KBM-7 (cell line): ENCODE measurements around the gene TMEM106C.
A peak's percentile ranks its signal among the peaks of the same experiment; 100 is the strongest.
"Not testable (repeated sequence)": the region's sequence is repeated elsewhere in the genome, so short reads cannot be mapped to it uniquely, and the experiment has no call there.

Experiments
- DNase-seq: peaks from one replicate; pipeline ENCODE4 v3.0.0-alpha.2; 2015
- in situ Hi-C: fragments of 300-500 bp; cut with MboI; formaldehyde crosslinking; loops from 2 replicates; pipeline ENCODE4 v1.14.3; 2020; ENCODE audit warnings: low sequenced_read_pairs, low pct_unique_long_range_greater_than_20kb, mixed read lengths

TMEM106C gene

DNA sequence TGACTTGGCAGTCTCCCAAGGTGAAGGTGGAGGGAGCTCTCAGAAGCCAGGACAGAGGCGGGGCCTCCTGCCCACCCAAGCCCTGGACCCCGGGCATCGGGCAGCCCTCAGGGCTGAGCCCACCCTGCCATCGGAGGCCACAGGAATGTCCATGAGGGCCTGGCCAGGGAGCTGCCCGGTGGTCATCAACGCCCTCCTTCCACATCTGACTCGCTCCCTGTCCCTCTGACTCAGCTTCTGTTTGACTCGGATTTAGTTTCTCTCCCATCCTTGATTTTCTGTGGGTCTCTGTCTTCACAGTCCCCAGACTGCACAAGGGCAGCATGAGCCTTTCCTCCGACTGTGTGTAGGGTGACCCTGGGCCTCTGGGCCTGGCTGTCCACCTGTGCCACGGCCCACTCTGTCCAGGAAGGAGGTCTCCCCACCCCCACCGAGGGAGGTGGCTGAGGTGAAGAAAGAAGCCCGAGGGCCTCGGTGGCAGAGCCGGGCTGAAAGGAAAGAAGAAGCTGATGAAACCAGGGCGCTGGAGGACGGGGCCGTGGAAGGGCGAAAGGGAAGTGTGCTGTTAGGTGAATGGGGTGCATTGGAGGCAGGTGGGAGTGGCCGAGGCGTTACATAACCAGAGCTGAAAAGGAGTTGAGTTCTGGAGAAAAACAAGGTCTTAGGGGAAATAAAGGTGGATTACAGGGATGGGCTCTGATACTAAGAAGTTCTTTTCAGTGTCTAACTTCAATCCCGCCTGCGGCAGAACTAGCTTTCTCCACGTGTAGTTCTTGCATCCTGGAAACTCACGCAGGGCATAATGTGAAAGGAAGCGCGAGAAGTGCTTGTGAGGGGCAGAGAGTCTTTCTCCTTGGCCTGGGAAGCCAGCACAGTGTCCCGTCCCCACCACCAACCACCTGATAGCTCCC is 16.7 kb upstream of the TMEM106C start:
- in situ Hi-C loops: no loop called here
- peak; percentile 54 for DNase-seq

DNA sequence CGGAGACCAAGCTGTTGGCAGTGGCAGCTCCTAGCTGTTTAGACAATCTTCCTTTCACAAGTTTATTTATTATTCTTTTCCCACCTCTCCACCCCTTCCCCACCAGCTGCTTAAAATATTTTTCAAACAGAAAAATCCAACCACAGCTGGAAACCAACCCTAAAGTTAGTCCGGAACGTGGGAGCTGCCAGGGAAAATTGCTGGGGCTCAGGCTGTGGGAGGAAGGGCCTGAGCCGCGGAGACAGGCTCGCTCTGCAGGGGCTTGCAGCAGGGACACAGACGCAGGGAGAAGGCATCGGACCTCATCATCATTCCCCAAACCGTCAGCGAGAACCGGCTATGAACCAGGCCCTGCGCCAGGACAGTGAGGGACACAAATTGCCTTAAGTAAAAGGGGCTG is 16.1 kb upstream of the TMEM106C start:
- in situ Hi-C loops: no loop called here
- no peak for DNase-seq

GRCh38 chr12:47949441-47950341 is 13.7 kb upstream of the TMEM106C start:
- peak; percentile 81 for DNase-seq
- in situ Hi-C loops: no loop called here

GRCh38 chr12:47950856-47951468 is 12.4 kb upstream of the TMEM106C start:
- in situ Hi-C loops: no loop called here
- DNase-seq: no peak

DNA sequence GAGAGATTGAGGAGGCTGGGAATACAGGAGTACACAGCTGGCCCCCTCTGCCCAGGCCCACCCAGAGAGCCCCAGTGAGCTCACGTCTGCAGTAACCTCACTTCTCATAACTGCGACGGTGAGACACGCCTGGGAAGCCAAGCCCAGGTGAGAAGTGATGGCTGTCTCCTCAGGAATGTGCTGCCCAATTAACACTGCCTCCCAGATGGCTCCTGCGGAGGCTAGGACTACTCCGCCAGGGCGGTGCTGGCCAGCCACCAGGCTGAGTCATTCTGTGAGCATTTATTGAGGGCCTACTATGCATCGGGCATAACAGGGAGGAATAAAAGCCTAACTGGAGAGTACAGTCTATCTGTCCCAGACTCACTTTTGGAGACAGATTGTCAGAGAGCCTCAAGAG is 9.3 kb upstream of the TMEM106C start:
- in situ Hi-C loops: no loop called here
- no peak for DNase-seq

GRCh38 chr12:47954467-47955045 is 8.8 kb upstream of the TMEM106C start:
- in situ Hi-C loops: no loop called here
- DNase-seq: no peak

- in situ Hi-C loops: no loop called here
- DNase-seq: no peak
These were observed 8.3 kb upstream of the TMEM106C start for GRCh38 chr12:47955059-47955458.

DNA sequence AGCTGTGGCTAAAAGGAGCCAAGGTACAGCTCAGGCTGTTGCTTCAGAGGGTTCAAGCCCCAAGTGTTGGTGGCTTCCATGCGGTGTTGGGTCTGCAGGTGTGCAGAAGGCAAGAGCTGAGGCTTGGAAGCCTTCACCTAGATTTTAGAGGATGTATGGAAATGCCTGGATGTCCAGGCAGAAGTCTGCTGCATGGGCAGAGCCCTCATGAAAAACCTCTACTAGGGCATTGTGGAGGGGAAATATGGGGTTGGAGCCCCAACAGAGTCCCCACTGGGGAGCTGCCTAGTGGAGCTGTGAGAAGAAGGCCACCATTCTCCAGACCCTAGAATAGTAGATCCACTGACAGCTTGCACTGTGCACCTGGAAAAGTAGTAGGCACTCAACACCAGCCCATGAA is 5.7 kb upstream of the TMEM106C start:
- in situ Hi-C loops: not testable (repeated sequence)

DNA sequence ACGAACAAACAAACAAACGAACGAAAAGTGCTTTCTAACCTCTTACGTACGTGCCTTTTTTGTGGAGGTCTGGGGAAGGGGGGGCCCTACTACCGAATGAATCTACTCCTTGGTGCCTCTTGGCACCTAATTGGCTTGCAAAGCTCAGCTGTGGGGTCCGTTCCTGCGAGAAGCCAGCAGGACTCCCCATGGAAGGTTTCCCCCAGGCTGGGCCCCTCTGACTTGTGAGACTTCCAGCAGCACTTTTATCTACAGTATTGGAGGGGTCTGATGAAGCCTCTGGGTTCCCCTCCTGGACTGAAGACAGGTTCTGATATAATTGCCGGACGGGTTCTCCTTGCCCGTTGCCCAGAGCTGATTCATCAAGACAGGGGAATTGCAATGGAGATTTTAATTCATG is 1.2 kb upstream of the TMEM106C start:
- no peak for DNase-seq
- in situ Hi-C loops: no loop called here

More for the DNA sequence above, 5.7 kb upstream of the TMEM106C start:
- not testable (repeated sequence) for DNase-seq

- in situ Hi-C loops: no loop called here
- DNase-seq: peak; percentile 8
These were observed 821 bp downstream of the TMEM106C start for GRCh38 chr12:47964106-47964728.

- no peak for DNase-seq
- in situ Hi-C loops: no loop called here
These were observed 2.2 kb downstream of the TMEM106C start for GRCh38 chr12:47965581-47965980.

DNA sequence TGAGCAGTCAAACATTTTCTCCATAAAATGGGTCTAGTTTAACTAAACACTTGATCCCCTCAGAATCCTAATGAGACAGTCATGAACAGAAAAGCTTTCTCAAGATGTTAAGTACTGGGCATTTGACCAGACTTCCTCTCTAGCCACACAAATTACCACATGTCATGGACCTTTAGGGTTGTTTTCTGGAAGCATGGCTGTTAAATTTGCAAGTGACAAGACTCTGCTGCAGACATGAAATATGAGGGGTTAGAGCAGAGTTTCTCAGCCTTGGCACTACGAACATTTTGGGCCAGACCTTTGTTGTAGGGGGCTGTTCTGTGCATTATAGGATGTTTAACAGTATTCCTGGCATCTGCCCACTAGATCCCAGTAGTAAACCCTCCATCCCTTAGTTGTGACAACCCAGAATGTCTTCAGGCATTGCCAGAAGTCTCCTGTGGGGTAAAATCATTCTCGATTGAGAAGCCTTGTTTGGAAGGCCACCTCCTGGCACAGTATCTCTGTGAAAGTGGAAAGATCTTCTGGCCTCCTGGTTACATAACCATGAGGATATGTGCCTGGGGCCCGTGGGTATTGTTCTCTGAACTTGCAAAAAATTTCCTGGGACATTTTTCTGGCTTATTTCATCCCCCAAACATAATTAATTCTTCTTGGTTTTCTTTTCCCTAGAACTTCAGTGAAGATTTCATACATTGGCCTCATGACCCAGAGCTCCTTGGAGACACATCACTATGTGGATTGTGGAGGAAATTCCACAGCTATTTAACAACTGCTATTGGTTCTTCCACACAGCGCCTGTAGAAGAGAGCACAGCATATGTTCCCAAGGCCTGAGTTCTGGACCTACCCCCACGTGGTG is 4.3 kb downstream of the TMEM106C start:
- DNase-seq: no peak
- in situ Hi-C loops: no loop called here

GRCh38 chr12:47969845-47970244 is 6.4 kb downstream of the TMEM106C start:
- no peak for DNase-seq
- in situ Hi-C loops: no loop called here

DNA sequence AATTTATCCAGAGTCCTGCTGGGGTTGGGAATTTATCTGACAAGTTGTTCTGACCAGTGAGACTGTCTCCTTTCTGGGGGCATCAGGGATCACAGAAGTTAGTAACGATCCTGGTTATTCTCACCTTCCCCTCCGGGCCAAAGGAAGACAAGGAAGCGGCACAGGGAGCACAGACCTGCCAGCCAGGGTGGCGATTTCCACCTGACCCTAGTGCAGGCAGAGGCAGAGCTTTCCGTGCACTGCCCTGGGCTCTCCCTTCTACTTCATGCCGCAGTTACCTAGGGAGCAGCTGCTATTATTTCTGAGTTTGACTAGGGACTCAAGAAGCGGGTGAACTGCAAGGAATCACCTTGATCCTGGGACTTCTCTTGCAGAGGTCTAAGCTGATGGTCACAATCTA is 7.4 kb downstream of the TMEM106C start:
- DNase-seq: no peak
- in situ Hi-C loops: no loop called here

GRCh38 chr12:47972895-47973294 is 9.5 kb downstream of the TMEM106C start:
- in situ Hi-C loops: no loop called here
- no peak for DNase-seq

DNA sequence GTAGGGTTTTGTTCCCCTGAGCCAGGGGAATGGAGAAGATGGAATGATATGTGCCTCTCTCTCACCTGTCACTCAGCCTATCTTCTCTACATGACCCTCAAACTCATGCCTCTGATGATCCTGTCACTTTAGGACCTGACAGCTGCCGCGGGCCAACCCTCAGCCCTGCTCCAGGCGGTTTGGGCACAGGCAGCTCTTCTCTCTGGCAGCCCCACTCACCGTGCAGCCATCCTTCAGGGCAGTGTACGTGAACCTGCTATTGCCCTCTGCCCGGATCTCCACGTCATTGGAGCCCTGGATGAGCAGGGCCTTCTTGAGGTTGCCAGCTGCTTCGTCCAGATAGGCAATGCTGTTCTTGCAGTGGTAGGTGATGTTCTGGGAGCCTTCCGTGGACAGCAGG is 10.5 kb downstream of the TMEM106C start:
- no peak for DNase-seq
- in situ Hi-C loops: no loop called here

- DNase-seq: no peak
- in situ Hi-C loops: no loop called here
These were observed 11.7 kb downstream of the TMEM106C start for GRCh38 chr12:47975036-47975620.

- in situ Hi-C loops: no loop called here
- no peak for DNase-seq
These were observed 12.4 kb downstream of the TMEM106C start for GRCh38 chr12:47975816-47976215.
